ENCODE measurements around the gene XPO4.

DNA sequence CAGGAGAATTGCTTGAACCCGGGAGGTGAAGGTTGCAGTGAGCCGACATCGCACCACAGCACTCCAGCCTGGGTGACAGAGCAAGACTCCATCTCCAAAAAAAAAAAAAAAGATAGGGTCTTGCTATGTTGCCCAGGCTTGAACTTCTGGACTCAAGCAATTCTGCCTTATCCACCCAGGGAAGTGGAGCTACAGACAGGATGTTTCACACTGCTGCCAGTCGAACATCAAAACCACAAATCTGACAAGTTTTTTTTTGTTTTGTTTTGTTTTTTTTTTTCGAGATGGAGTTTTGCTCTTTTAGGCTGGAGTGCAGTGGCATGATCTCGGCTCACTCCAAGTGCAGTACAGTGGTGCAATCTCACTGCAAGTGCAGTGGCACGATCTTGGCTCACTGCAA lies 10.8 kb downstream of the XPO4 start:
- no peak for TF ChIP-seq SIN3A (IDR thresholded peaks at IDR 0.05; ENCODE audit: borderline replicate concordance, insufficient read depth, low read depth, low read length)
- no peak for TF ChIP-seq CTCF (IDR thresholded peaks at IDR 0.05)
- TF ChIP-seq, protein P1, sequence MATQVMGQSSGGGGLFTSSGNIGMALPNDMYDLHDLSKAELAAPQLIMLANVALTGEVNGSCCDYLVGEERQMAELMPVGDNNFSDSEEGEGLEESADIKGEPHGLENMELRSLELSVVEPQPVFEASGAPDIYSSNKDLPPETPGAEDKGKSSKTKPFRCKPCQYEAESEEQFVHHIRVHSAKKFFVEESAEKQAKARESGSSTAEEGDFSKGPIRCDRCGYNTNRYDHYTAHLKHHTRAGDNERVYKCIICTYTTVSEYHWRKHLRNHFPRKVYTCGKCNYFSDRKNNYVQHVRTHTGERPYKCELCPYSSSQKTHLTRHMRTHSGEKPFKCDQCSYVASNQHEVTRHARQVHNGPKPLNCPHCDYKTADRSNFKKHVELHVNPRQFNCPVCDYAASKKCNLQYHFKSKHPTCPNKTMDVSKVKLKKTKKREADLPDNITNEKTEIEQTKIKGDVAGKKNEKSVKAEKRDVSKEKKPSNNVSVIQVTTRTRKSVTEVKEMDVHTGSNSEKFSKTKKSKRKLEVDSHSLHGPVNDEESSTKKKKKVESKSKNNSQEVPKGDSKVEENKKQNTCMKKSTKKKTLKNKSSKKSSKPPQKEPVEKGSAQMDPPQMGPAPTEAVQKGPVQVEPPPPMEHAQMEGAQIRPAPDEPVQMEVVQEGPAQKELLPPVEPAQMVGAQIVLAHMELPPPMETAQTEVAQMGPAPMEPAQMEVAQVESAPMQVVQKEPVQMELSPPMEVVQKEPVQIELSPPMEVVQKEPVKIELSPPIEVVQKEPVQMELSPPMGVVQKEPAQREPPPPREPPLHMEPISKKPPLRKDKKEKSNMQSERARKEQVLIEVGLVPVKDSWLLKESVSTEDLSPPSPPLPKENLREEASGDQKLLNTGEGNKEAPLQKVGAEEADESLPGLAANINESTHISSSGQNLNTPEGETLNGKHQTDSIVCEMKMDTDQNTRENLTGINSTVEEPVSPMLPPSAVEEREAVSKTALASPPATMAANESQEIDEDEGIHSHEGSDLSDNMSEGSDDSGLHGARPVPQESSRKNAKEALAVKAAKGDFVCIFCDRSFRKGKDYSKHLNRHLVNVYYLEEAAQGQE (IDR thresholded peaks at IDR 0.05; ENCODE audit: insufficient read depth in 1 of 2, low read depth in 2 of 2, low read length in 1 of 2) = no peak
- TF ChIP-seq POLR2AphosphoS5 (IDR thresholded peaks at IDR 0.05; ENCODE audit: low read depth, low read length) = no peak
- no peak for TF ChIP-seq TCF7L2 (IDR thresholded peaks at IDR 0.05; ENCODE audit: low read depth, low read length)

Measured in Panc1 (cell line).